Peyer's patch (tissue), 4 donors: ENCODE results near the gene WFDC10B. TPM values are rescaled to one million over a fixed set of nuclear protein-coding genes. Genes with fewer than 3 reads are reported as not detected.
"Not testable (repeated sequence)": the region's sequence is repeated elsewhere in the genome, so short reads cannot be mapped to it uniquely, and the experiment has no call there.

Source experiments
- DNase-seq, 3 donors: peaks; one replicate each; pipeline ENCODE4 v3.0.0-alpha.2; 2017 to 2019
- H3K27ac ChIP-seq, 4 donors: fragments of 200-600 bp; sonication (generic); one replicate each; pipeline ENCODE4 v1.5.1; 2016 to 2019
- H3K27me3 ChIP-seq, 2 donors: fragments of 200-600 bp; sonication (generic); one replicate each; pipeline ENCODE4 v1.5.1; 2019
- H3K36me3 ChIP-seq, 3 donors: fragments of 200-600 bp; sonication (generic); one replicate each; pipeline ENCODE4 v1.5.1; 2016 to 2019
- H3K4me1 ChIP-seq, 4 donors: fragments of 200-600 bp; sonication (generic); one replicate each; pipeline ENCODE4 v1.5.1; 2016 to 2019
- H3K4me3 ChIP-seq, 4 donors: fragments of 200-600 bp; sonication (generic); 1 replicate in 3 of 4; 2 replicates in 1 of 4; pipeline ENCODE4 v1.5.1; 2016 to 2019; ENCODE audit warnings: mild to moderate bottlenecking in 1 of 4
- H3K9me3 ChIP-seq, 4 donors: fragments of 200-600 bp; sonication (generic); one replicate each; pipeline ENCODE4 v1.5.1; 2016 to 2019; ENCODE audit warnings: mild to moderate bottlenecking in 1 of 4
- POLR2A ChIP-seq, 2 donors: fragments of 450-650 bp; IDR thresholded peaks; one replicate each; pipeline ENCODE4 v1.5.1; 2017; ENCODE audit warnings: antibody characterized with exemption in 2 of 2, mild to moderate bottlenecking in 2 of 2, moderate library complexity in 2 of 2
- total RNA-seq, 4 donors: library from RNA; depleted of rRNA; stranded (reverse); fragments of >200 nt; gene quantifications; one replicate each; pipeline ENCODE4 v1.1.0, GENCODE V29; 2016
- TF ChIP-seq, protein P1 (sequence below), 6 experiments: fragments of 450-650 bp in 4 of 6; fragments of 200-600 bp in 2 of 6; sonication (generic) in 1 of 6; IDR thresholded peaks; one replicate each; pipeline ENCODE4 v1.5.1; 2017 to 2019; ENCODE audit warnings: antibody characterized with exemption in 6 of 6, mild to moderate bottlenecking in 3 of 6, moderate library complexity in 1 of 6

The WFDC10B gene
- total RNA-seq, 4 donors from 2014 or later, result not detected

DNA sequence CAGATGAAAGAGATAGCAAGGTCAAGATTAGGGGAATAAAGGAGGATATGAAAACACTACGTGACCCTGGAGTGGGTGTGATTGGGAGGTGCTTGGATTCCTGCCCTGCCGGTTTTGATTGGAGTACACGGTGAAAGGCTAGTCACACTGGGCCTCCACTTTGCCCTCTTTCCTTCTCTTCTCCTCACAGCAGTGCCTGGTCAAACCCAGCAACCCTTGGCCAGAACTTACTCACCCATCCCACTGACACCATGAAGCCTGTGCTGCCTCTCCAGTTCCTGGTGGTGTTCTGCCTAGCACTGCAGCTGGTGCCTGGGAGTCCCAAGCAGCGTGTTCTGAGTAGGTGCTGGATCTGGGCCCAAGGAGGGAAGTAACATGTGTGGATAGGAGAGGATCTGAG lies 2.9 kb downstream of the WFDC10B start, which contains the start of gene WFDC13:
Gene WFDC13, plus strand, starts transcription at position 166 of the 400 bp plus-strand sequence. Its CDS starts 86 bp downstream, at position 252.
- no peaks in the 10 kb centered on the region for H3K4me1 ChIP-seq
- DNase-seq, result no peak
- no peaks in the 10 kb centered on the region for H3K27me3 ChIP-seq
- H3K4me3 ChIP-seq, result no peak within 1 kb of the TSS
- H3K9me3 ChIP-seq, result no peaks in the 10 kb centered on the region
- no peaks in the 10 kb centered on the region for H3K36me3 ChIP-seq
- TF ChIP-seq, protein P1, sequence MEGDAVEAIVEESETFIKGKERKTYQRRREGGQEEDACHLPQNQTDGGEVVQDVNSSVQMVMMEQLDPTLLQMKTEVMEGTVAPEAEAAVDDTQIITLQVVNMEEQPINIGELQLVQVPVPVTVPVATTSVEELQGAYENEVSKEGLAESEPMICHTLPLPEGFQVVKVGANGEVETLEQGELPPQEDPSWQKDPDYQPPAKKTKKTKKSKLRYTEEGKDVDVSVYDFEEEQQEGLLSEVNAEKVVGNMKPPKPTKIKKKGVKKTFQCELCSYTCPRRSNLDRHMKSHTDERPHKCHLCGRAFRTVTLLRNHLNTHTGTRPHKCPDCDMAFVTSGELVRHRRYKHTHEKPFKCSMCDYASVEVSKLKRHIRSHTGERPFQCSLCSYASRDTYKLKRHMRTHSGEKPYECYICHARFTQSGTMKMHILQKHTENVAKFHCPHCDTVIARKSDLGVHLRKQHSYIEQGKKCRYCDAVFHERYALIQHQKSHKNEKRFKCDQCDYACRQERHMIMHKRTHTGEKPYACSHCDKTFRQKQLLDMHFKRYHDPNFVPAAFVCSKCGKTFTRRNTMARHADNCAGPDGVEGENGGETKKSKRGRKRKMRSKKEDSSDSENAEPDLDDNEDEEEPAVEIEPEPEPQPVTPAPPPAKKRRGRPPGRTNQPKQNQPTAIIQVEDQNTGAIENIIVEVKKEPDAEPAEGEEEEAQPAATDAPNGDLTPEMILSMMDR (IDR thresholded peaks at IDR 0.05), result no peak
- TF ChIP-seq POLR2A (IDR thresholded peaks at IDR 0.05), result no peak
- no peak within 1 kb of the TSS for H3K27ac ChIP-seq

DNA sequence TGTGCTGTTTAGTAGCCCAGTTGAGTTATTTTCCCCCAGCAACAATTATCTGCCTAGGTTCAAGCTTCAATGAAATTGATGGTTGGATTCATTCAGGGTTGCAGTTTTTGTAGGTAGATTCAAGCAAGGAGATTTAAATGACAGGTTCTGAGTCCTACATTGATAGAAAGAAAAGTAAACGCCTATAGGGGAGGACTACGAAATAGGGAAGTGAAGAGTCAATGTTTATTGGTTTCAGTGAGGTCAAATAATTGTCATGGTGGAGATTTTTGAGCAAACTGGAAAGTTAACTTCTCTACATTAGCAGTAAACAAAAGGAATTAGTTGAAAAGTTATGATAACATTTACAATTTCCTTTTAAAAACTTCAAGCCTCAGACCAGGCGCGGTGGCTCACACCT lies 3.7 kb downstream of the WFDC10B start:
- no peaks in the 10 kb centered on the region for H3K36me3 ChIP-seq

DNA sequence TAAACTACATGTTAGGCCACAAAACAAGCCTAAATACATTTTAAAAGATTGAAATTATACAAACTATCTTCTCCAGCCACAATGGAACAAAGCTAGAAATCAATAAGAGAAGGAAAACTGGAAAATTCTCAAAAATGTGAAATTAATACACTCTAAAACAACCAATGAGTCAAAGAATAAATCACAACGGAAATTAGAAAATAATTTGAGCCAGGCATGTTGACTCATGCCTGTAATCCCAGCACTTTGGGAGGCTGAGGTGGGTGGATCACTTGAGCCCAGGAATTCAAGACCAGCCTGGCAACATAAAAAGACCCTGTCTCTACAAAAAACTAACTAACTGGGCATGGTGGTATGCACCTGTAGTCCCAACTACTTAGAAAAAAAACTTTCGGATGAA lies 9.3 kb downstream of the WFDC10B start:
- no peak for DNase-seq
- Histone ChIP-seq H3K9me3 (no peaks in the 10 kb centered on the region), H3K27ac (no peak overlapping the region), H3K4me1 (no peaks in the 10 kb centered on the region), H3K36me3 (no peaks in the 10 kb centered on the region), H3K4me3 (no peak overlapping the region), H3K27me3 (no peaks in the 10 kb centered on the region)
- no peak for TF ChIP-seq POLR2A (IDR thresholded peaks at IDR 0.05)

More for the DNA sequence above, 3.7 kb downstream of the WFDC10B start:
- Histone ChIP-seq H3K4me3 (no peak overlapping the region), H3K27ac (no peak overlapping the region), H3K4me1 (no peaks in the 10 kb centered on the region), H3K9me3 (no peaks in the 10 kb centered on the region), H3K27me3 (no peaks in the 10 kb centered on the region)
- TF ChIP-seq POLR2A (IDR thresholded peaks at IDR 0.05), result no peak
- TF ChIP-seq, protein P1 (IDR thresholded peaks at IDR 0.05), result no peak
- DNase-seq, result no peak

DNA sequence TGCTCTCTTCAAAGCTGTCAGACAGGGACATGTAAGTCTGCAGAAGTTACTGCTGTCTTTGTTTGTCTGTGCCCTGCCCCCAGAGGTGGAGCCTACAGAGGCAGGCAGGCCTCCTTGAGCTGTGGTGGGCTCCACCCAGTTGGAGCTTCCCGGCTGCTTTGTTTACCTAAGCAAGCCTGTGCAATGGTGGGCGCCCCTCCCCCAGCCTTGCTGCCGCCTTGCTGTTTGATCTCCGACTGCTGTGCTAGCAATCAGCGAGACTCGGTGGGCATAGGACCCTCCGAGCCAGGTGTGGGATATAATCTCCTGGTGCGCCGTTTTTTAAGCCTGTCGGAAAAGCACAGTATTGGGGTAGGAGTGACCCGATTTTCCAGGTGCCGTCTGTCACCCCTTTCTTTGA lies 11.5 kb downstream of the WFDC10B start:
- DNase-seq, H3K36me3 ChIP-seq, H3K27ac ChIP-seq, H3K4me3 ChIP-seq, H3K4me1 ChIP-seq, H3K27me3 ChIP-seq, H3K9me3 ChIP-seq: not testable (repeated sequence)

DNA sequence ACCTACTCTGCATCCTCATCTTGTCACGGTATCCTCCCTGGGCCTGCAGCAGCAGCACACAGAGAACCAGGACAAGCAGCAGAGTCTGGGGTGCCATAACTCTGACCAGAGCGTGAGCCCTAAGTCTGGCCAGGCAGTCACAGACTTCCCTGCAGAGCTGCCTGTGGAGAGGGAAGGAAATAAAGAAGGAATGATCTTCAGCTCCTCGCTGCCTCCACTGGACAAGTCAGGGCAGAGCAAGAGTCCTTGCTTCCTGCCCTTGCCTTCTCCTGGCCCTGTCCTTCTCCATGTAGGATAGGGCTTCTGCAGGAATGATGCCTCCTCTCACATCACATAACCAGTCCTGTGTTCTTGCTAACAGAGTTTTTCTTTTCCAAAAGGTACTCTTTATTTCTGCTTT lies 18.9 kb downstream of the WFDC10B start:
- Histone ChIP-seq H3K36me3 (no peaks in the 10 kb centered on the region), H3K4me1 (no peaks in the 10 kb centered on the region), H3K4me3 (no peak overlapping the region), H3K27me3 (no peaks in the 10 kb centered on the region), H3K27ac (no peak overlapping the region), H3K9me3 (no peaks in the 10 kb centered on the region)
- TF ChIP-seq, protein P1 (IDR thresholded peaks at IDR 0.05), result no peak
- TF ChIP-seq POLR2A (IDR thresholded peaks at IDR 0.05), result no peak
- DNase-seq, result no peak

DNA sequence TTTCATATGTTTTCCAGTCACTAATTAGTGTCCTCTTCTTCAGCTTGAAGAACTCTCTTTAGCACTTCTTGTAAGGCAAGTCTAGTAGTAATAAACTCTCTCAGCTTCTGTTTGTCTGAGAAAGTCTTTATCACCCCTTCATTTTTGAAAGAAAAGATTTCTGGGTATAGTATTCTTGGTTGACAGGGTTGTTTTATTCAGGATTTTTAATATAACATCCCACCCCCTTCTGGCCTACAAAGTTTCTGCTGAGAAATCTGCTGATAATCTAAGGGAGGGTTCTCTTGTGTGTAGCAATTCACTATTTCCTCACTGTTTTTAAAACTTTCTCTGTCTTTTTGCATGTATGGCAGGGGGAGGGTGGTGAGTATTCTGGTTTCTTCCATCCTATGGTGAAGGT lies 25.2 kb downstream of the WFDC10B start:
- Histone ChIP-seq H3K27me3 (no peaks in the 10 kb centered on the region), H3K4me1 (no peaks in the 10 kb centered on the region), H3K4me3 (no peak overlapping the region), H3K36me3 (no peaks in the 10 kb centered on the region), H3K9me3 (peaks cover 0 to 21% (median 9%) of the 10 kb centered on the region in 4 donors), H3K27ac (no peak overlapping the region)
- no peak for DNase-seq
- TF ChIP-seq, protein P1 (IDR thresholded peaks at IDR 0.05), result no peak
- no peak for TF ChIP-seq POLR2A (IDR thresholded peaks at IDR 0.05)

DNA sequence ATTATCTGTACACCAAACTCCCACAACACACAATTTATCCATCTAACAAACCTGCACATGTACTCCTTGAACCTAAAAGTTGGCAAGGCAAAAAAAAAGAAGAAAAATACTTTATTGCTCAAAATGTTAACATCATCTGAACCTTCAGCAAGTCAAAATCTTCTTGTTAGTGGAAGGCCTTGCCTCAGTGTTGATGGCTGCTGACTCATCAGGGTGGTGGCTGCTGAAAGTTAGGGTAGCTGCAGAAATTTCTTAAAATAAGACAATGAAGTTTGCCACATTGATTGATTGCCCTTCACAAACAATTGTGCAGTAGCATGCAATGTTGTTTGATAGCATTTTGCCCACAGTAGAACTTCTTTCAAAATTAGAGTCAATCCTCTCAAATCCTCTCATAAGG lies 32.1 kb downstream of the WFDC10B start:
- TF ChIP-seq POLR2A (IDR thresholded peaks at IDR 0.05), result no peak
- TF ChIP-seq, protein P1 (IDR thresholded peaks at IDR 0.05), result no peak
- H3K27me3 ChIP-seq, result no peaks in the 10 kb centered on the region
- DNase-seq, result no peak
- no peaks in the 10 kb centered on the region for H3K36me3 ChIP-seq
- H3K9me3 ChIP-seq, result peaks cover 0 to 4% (median 0%) of the 10 kb centered on the region in 4 donors
- no peaks in the 10 kb centered on the region for H3K4me1 ChIP-seq
- H3K4me3 ChIP-seq, result no peak overlapping the region
- H3K27ac ChIP-seq, result no peak overlapping the region
